NB4 (cell line): ENCODE results near the gene CFAP57.

Experiments used
- CTCF ChIP-seq: IDR thresholded peaks from one replicate; pipeline ENCODE4 v1.5.1; 2012; ENCODE audit warnings: low read depth, low read length
- MAX ChIP-seq: IDR thresholded peaks from 2 replicates; pipeline ENCODE4 v1.6.1; 2011; ENCODE audit warnings: low read depth, low read length
- POLR2A ChIP-seq: IDR thresholded peaks from 2 replicates; pipeline ENCODE4 v1.6.1; 2011; ENCODE audit warnings: mild to moderate bottlenecking; ENCODE audit not compliant: insufficient read length; ENCODE audit errors: extremely low read depth

GRCh38 chr1:43275826-43276620, 103.9 kb downstream of the CFAP57 start:
- TF ChIP-seq MAX, result no peak
- TF ChIP-seq POLR2A, result no peak
- TF ChIP-seq CTCF, result no peak
